Measurements from ENCODE around the gene CPM. TPM values are rescaled to one million over a fixed set of nuclear protein-coding genes. Genes with fewer than 3 reads are reported as not detected.

CPM gene
- total and polyA plus RNA-seq, 10 donors: 3.5 to 189 (median 52.5) TPM

DNA sequence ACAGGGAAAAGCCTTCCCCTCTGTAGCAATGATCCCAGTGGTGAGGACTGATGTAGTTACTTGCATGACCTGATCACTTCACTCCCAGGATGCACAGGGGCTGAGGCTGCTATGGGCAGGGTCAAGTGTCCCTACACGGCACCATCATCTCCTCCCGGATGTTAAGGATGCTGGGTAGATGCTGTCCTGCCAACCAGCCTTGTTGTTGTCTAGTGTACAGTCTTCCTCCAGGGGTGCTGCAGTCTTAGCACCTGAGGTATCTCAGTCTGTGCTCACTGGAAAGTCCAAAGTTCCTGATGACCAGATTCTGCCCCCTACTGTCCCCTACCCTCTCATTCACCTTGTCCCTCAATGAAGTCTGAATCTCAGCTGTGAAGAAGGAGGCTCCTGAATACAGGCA is 20.1 kb downstream of the CPM start:
- H3K36me3 ChIP-seq: peaks cover 0 to 5% (median 0%) of the 10 kb centered on the region in 6 donors
- intact Hi-C loops (cut with DNase I; ENCODE audit: low total_unique reads): loop anchor here (5.0 kb wide), 1 partner anchor 59 kb away; no protein-coding TSS in a partner anchor
- H3K9me3 ChIP-seq: no peaks in the 10 kb centered on the region
- TF ChIP-seq POLR2AphosphoS5 (IDR thresholded peaks at IDR 0.05): no peak
- TF ChIP-seq, protein P1, sequence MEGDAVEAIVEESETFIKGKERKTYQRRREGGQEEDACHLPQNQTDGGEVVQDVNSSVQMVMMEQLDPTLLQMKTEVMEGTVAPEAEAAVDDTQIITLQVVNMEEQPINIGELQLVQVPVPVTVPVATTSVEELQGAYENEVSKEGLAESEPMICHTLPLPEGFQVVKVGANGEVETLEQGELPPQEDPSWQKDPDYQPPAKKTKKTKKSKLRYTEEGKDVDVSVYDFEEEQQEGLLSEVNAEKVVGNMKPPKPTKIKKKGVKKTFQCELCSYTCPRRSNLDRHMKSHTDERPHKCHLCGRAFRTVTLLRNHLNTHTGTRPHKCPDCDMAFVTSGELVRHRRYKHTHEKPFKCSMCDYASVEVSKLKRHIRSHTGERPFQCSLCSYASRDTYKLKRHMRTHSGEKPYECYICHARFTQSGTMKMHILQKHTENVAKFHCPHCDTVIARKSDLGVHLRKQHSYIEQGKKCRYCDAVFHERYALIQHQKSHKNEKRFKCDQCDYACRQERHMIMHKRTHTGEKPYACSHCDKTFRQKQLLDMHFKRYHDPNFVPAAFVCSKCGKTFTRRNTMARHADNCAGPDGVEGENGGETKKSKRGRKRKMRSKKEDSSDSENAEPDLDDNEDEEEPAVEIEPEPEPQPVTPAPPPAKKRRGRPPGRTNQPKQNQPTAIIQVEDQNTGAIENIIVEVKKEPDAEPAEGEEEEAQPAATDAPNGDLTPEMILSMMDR (IDR thresholded peaks at IDR 0.05 in 8 of 11, conservative IDR thresholded peaks at IDR 0.05 in 3 of 11): no peak
- no peak for TF ChIP-seq POLR2A (IDR thresholded peaks at IDR 0.05)
- no peak overlapping the region for H3K4me3 ChIP-seq
- peaks cover 0 to 11% (median 0%) of the 10 kb centered on the region in 6 donors for H3K4me1 ChIP-seq
- no peaks in the 10 kb centered on the region for H3K27me3 ChIP-seq (replicated peaks in 1 of 7)
- no peak overlapping the region for H3K27ac ChIP-seq
- DNase-seq: no peak
- 83 to 100% (median 88%) methylated on average over 1 to 2 of the region's 2 CpGs for WGBS, 5 donors

DNA sequence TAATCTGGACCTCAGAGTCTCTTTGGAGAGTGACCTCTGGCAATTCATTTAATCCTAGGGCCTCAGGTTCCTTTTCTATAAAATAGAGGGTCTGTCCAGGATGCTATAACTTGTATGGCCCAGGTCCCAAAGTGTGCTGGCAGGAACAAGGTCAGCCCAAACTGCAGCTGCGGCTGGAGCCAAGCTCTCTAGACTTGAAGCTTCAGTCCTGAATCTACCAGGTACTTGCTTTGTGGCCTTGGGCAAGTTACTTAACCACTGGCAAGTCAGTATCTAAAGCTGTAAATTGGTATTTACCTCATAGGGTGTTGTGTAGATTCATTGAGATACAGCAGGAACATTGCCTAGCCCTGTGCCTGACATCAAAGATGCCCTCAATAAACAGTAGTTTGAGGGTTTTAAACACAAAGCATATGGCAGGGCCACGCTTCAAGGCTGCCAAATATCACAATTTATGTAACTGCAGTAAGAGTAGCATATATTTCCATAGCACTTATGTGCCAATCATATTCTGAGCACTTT is 21.7 kb downstream of the CPM start:
- Histone ChIP-seq H3K27ac (no peak overlapping the region), H3K27me3 (replicated peaks in 1 of 7) (no peaks in the 10 kb centered on the region), H3K36me3 (peaks cover 0 to 5% (median 0%) of the 10 kb centered on the region in 6 donors), H3K4me3 (no peak overlapping the region), H3K4me1 (peaks cover 0 to 11% (median 0%) of the 10 kb centered on the region in 6 donors), H3K9me3 (no peaks in the 10 kb centered on the region)
- DNase-seq: no peak
- no peak for TF ChIP-seq POLR2AphosphoS5 (IDR thresholded peaks at IDR 0.05)
- TF ChIP-seq, protein P1 (IDR thresholded peaks at IDR 0.05 in 8 of 11, conservative IDR thresholded peaks at IDR 0.05 in 3 of 11): no peak
- no peak for TF ChIP-seq POLR2A (IDR thresholded peaks at IDR 0.05)
- WGBS, 5 donors: 62 to 93% (median 91%) methylated on average over 2 of the region's 2 CpGs
- intact Hi-C loops (cut with DNase I; ENCODE audit: low total_unique reads): loop anchor here (5.0 kb wide), 1 partner anchor 61 kb away; no protein-coding TSS in a partner anchor

DNA sequence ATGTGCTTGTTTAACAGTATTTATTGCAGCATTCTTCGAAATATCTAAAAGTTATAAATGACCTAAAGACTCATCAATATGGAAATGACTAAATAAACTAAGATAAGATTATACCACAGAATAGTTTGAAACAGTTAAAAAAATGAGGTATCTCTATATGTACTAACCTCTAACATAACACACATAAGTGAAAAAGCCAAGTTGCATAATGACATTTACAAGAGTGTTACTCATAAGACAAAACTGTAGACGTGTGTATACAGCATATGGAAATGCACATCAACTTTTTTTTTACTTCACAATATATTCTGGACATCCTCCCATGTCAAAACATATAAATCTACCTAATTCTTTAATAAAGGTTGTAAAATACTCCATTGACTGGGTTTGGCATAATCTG is 22.8 kb downstream of the CPM start:
- WGBS, 5 donors: 71 to 87% (median 75%) methylated on average over 2 of the region's 2 CpGs
- Histone ChIP-seq H3K9me3 (no peaks in the 10 kb centered on the region), H3K27ac (no peak overlapping the region), H3K4me1 (peaks cover 0 to 18% (median under 1%) of the 10 kb centered on the region in 6 donors), H3K4me3 (no peak overlapping the region), H3K27me3 (replicated peaks in 1 of 7) (no peaks in the 10 kb centered on the region), H3K36me3 (peaks cover 0 to 8% (median 0%) of the 10 kb centered on the region in 6 donors)
- no peak for TF ChIP-seq POLR2AphosphoS5 (IDR thresholded peaks at IDR 0.05)
- TF ChIP-seq, protein P1 (IDR thresholded peaks at IDR 0.05 in 8 of 11, conservative IDR thresholded peaks at IDR 0.05 in 3 of 11): no peak
- no peak for TF ChIP-seq POLR2A (IDR thresholded peaks at IDR 0.05)
- no peak for DNase-seq
- intact Hi-C loops (cut with DNase I; ENCODE audit: low total_unique reads): loop anchor here (5.0 kb wide), 1 partner anchor 62 kb away; no protein-coding TSS in a partner anchor

DNA sequence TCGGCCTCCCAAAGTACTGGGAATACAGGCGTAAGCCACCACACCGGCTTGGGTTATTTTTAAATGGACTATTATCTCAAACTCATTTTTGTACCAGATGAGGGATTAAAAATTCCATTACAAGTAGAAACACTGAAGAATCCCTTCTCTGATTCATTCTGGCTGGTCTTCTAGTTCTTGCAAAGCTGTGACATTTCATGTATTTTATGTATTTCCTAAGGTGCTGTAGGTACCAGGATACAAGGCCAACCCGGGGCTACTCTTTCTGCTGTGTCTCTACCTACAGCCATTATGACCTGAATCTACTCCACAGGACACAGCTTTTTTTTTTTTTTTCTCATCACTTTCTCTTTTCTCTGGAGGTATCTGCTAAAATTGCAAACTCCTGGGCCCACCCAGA is 24.9 kb downstream of the CPM start:
- peaks cover 0 to 7% (median 0%) of the 10 kb centered on the region in 6 donors for H3K36me3 ChIP-seq
- DNase-seq: no peak
- TF ChIP-seq POLR2A (IDR thresholded peaks at IDR 0.05) (no peak), POLR2AphosphoS5 (IDR thresholded peaks at IDR 0.05) (no peak)
- TF ChIP-seq, protein P1 (IDR thresholded peaks at IDR 0.05 in 8 of 11, conservative IDR thresholded peaks at IDR 0.05 in 3 of 11): no peak
- intact Hi-C loops (cut with DNase I; ENCODE audit: low total_unique reads): no loop called here
- no peaks in the 10 kb centered on the region for H3K9me3 ChIP-seq
- peaks cover 3 to 20% (median 9%) of the 10 kb centered on the region in 6 donors for H3K4me1 ChIP-seq
- H3K4me3 ChIP-seq: no peak overlapping the region
- H3K27me3 ChIP-seq (replicated peaks in 1 of 7): no peaks in the 10 kb centered on the region
- WGBS, 5 donors: 96 to 98% (median 97%) methylated on average over 4 of the region's 4 CpGs
- no peak overlapping the region for H3K27ac ChIP-seq
